Stimulated activated CD4-positive, alpha-beta T cell treated with anti-CD3 and anti-CD28 coated beads, TNF-alpha, amount 100 ng/mL, for 1 hour (primary cell): ENCODE results near the gene ATPAF1.
"Not testable (repeated sequence)": the region's sequence is repeated elsewhere in the genome, so short reads cannot be mapped to it uniquely, and the experiment has no call there.

Experiments
- DNase-seq, 3 donors: peaks; one replicate each; pipeline ENCODE4 v3.0.0-alpha.2; 2020; ENCODE audit warnings: low read depth in 3 of 3, low spot score in 1 of 3

The ATPAF1 gene

GRCh38 chr1:46667782-46668760, at the start of gene ATPAF1:
TSS of gene ATPAF1 (minus strand) at chr1:46668364. CDS start at chr1:46668322, 42 bp downstream.
- peak; percentile 17 to 52 (median 24) for DNase-seq

GRCh38 chr1:46717654-46718053, 49.5 kb upstream of the ATPAF1 start:
- DNase-seq: no peak

- no peak for DNase-seq
Observed at GRCh38 chr1:46714976-46715375, 46.8 kb upstream of the ATPAF1 start.

GRCh38 chr1:46708121-46708520, 40.0 kb upstream of the ATPAF1 start:
- no peak for DNase-seq

- no peak for DNase-seq
Observed at GRCh38 chr1:46705408-46705807, 37.2 kb upstream of the ATPAF1 start.

GRCh38 chr1:46703927-46704641, 35.9 kb upstream of the ATPAF1 start:
- DNase-seq: no peak

- DNase-seq: no peak
Observed at GRCh38 chr1:46699666-46700065, 31.5 kb upstream of the ATPAF1 start.

GRCh38 chr1:46697053-46697452, 28.9 kb upstream of the ATPAF1 start:
- DNase-seq: no peak

GRCh38 chr1:46694676-46695075, 26.5 kb upstream of the ATPAF1 start:
- not testable (repeated sequence) for DNase-seq

GRCh38 chr1:46692811-46693770, 24.9 kb upstream of the ATPAF1 start:
- DNase-seq: no peak

GRCh38 chr1:46691997-46692790, 24.0 kb upstream of the ATPAF1 start:
- no peak for DNase-seq

GRCh38 chr1:46690931-46691421, 22.8 kb upstream of the ATPAF1 start:
- DNase-seq: no peak

- no peak for DNase-seq
Observed at GRCh38 chr1:46689897-46690296, 21.7 kb upstream of the ATPAF1 start.

GRCh38 chr1:46689356-46689755, 21.2 kb upstream of the ATPAF1 start:
- DNase-seq: no peak

GRCh38 chr1:46687921-46688509, 19.9 kb upstream of the ATPAF1 start:
- no peak for DNase-seq

- no peak for DNase-seq
Observed at GRCh38 chr1:46687093-46687659, 19.0 kb upstream of the ATPAF1 start.

GRCh38 chr1:46686255-46686654, 18.1 kb upstream of the ATPAF1 start:
- no peak for DNase-seq

- DNase-seq: no peak
Observed at GRCh38 chr1:46684670-46685069, 16.5 kb upstream of the ATPAF1 start.

- DNase-seq: no peak
Observed at GRCh38 chr1:46682064-46682463, 13.9 kb upstream of the ATPAF1 start.
